ENCODE results near the gene RNF8. TPM values are rescaled to one million over a fixed set of nuclear protein-coding genes. Genes with fewer than 3 reads are reported as not detected.
A peak's percentile ranks its signal among the peaks of the same experiment; 100 is the strongest.

The RNF8 gene
- total and polyA plus RNA-seq, 9 donors, result 13.5 to 23.1 (median 16.2) TPM

DNA sequence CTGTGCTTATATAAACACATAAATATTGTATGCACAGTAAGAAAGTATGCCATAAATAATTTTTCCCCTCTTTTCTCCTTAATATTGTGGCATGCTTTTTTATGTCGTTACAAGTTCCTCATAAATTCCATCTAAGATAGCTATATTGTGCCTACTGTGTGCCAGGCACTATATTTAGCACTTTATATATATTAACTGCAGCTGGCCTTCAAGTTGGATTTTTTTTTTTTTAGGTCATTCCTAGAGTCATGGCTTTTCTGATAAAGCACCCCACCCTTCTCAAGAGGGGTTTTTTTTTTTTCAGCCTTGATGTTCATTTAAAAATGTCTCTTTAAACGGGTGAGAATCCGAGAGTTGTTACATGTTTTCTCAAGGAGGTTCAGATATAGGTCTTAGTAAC, 42.8 kb upstream of the RNF8 start:
- DNase-seq, result no peak
- peaks cover 26% of the 10 kb centered on the region for H3K36me3 ChIP-seq (ENCODE audit: control insufficient read depth, insufficient read depth, low read length)
- H3K4me3 ChIP-seq (ENCODE audit: low read length), result no peak overlapping the region

GRCh38 chr6:37311741-37312473, 41.9 kb upstream of the RNF8 start:
- Histone ChIP-seq H3K36me3 (ENCODE audit: control insufficient read depth, insufficient read depth, low read length) (peaks cover 33% of the 10 kb centered on the region), H3K4me1 (ENCODE audit: control insufficient read depth, insufficient read depth, low read length) (peaks cover 5% of the 10 kb centered on the region), H3K9me3 (replicated peaks; ENCODE audit: control insufficient read depth, low read depth, low read length) (no peaks in the 10 kb centered on the region), H3K27me3 (ENCODE audit: control insufficient read depth, insufficient read depth, low read length) (no peaks in the 10 kb centered on the region), H3K4me3 (ENCODE audit: low read length) (no peak overlapping the region), H3K27ac (ENCODE audit: low read length) (no peak overlapping the region)
- DNase-seq, result no peak
- WGBS (ENCODE audit: insufficient coverage), result no CpG with 5 or more reads among the region's 2 CpGs

More for the DNA sequence above, 42.8 kb upstream of the RNF8 start:
- no peak overlapping the region for H3K27ac ChIP-seq (ENCODE audit: low read length)
- H3K9me3 ChIP-seq (replicated peaks; ENCODE audit: control insufficient read depth, low read depth, low read length), result no peaks in the 10 kb centered on the region
- 100% methylated on average over 2 of the region's 3 CpGs for WGBS (ENCODE audit: insufficient coverage)
- H3K4me1 ChIP-seq (ENCODE audit: control insufficient read depth, insufficient read depth, low read length), result peaks cover 9% of the 10 kb centered on the region
- no peaks in the 10 kb centered on the region for H3K27me3 ChIP-seq (ENCODE audit: control insufficient read depth, insufficient read depth, low read length)

GRCh38 chr6:37313723-37314486, 39.9 kb upstream of the RNF8 start:
- Histone ChIP-seq H3K4me1 (ENCODE audit: control insufficient read depth, insufficient read depth, low read length) (no peaks in the 10 kb centered on the region), H3K27ac (ENCODE audit: low read length) (no peak overlapping the region), H3K9me3 (replicated peaks; ENCODE audit: control insufficient read depth, low read depth, low read length) (no peaks in the 10 kb centered on the region), H3K36me3 (ENCODE audit: control insufficient read depth, insufficient read depth, low read length) (peaks cover 51% of the 10 kb centered on the region), H3K27me3 (ENCODE audit: control insufficient read depth, insufficient read depth, low read length) (no peaks in the 10 kb centered on the region), H3K4me3 (ENCODE audit: low read length) (no peak overlapping the region)
- 92% methylated on average over 10 of the region's 13 CpGs for WGBS (ENCODE audit: insufficient coverage)
- DNase-seq, result no peak

- peak; percentile 49 for DNase-seq
- peaks cover 58% of the 10 kb centered on the region for H3K36me3 ChIP-seq (ENCODE audit: control insufficient read depth, insufficient read depth, low read length)
- 35% methylated on average over 5 of the region's 6 CpGs for WGBS (ENCODE audit: insufficient coverage)
- H3K9me3 ChIP-seq (replicated peaks; ENCODE audit: control insufficient read depth, low read depth, low read length), result no peaks in the 10 kb centered on the region
- H3K27ac ChIP-seq (ENCODE audit: low read length), result no peak overlapping the region
- no peaks in the 10 kb centered on the region for H3K27me3 ChIP-seq (ENCODE audit: control insufficient read depth, insufficient read depth, low read length)
- H3K4me1 ChIP-seq (ENCODE audit: control insufficient read depth, insufficient read depth, low read length), result no peaks in the 10 kb centered on the region
- no peak overlapping the region for H3K4me3 ChIP-seq (ENCODE audit: low read length)
Measured at GRCh38 chr6:37314487-37315156, 39.2 kb upstream of the RNF8 start.

DNA sequence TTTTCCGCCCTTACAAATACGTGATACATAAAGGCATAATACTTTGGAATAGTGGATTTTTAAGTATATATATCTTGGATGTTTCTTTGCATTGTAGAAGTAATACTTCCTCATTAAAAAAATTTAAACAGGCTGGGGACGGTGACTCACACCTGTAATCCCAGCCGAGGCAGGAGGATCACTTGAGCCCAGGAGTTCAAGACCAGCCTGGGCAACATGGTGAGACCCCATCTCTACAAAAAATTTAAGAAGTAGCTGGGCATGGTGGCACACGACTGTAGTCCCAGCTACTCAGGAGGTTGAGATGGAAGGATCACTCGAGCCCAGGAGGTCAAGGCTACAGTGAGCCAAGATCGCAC, 38.6 kb upstream of the RNF8 start:
- no CpG with 5 or more reads among the region's 7 CpGs for WGBS (ENCODE audit: insufficient coverage)
- no peaks in the 10 kb centered on the region for H3K9me3 ChIP-seq (replicated peaks; ENCODE audit: control insufficient read depth, low read depth, low read length)
- DNase-seq, result no peak
- no peak overlapping the region for H3K4me3 ChIP-seq (ENCODE audit: low read length)
- no peaks in the 10 kb centered on the region for H3K4me1 ChIP-seq (ENCODE audit: control insufficient read depth, insufficient read depth, low read length)
- H3K27ac ChIP-seq (ENCODE audit: low read length), result no peak overlapping the region
- no peaks in the 10 kb centered on the region for H3K27me3 ChIP-seq (ENCODE audit: control insufficient read depth, insufficient read depth, low read length)
- peaks cover 63% of the 10 kb centered on the region for H3K36me3 ChIP-seq (ENCODE audit: control insufficient read depth, insufficient read depth, low read length)

DNA sequence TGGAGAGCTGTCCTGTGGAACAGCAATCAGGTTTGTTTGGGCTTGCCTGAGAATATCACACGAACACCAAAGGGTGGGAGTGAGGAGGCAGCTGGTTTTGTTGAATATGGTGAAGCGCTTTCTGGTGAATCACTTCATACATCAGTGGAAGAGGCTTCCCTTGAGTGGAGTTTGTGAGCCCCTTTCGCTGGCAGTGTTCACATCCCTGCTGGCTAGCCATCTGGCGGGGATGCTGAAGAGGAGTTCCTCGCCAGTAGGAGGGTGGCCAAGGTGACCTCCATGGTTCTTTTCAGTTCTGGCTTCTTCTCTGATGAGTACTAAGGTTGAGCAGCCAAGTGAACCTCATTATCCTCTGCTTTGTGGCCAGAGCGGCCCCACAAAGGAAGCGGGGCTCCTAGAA, 37.7 kb upstream of the RNF8 start:
- Histone ChIP-seq H3K4me1 (ENCODE audit: control insufficient read depth, insufficient read depth, low read length) (no peaks in the 10 kb centered on the region), H3K4me3 (ENCODE audit: low read length) (no peak overlapping the region), H3K27me3 (ENCODE audit: control insufficient read depth, insufficient read depth, low read length) (no peaks in the 10 kb centered on the region), H3K36me3 (ENCODE audit: control insufficient read depth, insufficient read depth, low read length) (peaks cover 67% of the 10 kb centered on the region), H3K27ac (ENCODE audit: low read length) (no peak overlapping the region), H3K9me3 (replicated peaks; ENCODE audit: control insufficient read depth, low read depth, low read length) (no peaks in the 10 kb centered on the region)
- peak; percentile 45 for DNase-seq
- WGBS (ENCODE audit: insufficient coverage), result 70% methylated on average over 6 of the region's 7 CpGs

GRCh38 chr6:37317312-37318038, 36.3 kb upstream of the RNF8 start:
- no peaks in the 10 kb centered on the region for H3K4me1 ChIP-seq (ENCODE audit: control insufficient read depth, insufficient read depth, low read length)
- H3K27me3 ChIP-seq (ENCODE audit: control insufficient read depth, insufficient read depth, low read length), result no peaks in the 10 kb centered on the region
- peaks cover 77% of the 10 kb centered on the region for H3K36me3 ChIP-seq (ENCODE audit: control insufficient read depth, insufficient read depth, low read length)
- 85% methylated on average over 4 of the region's 5 CpGs for WGBS (ENCODE audit: insufficient coverage)
- H3K27ac ChIP-seq (ENCODE audit: low read length), result no peak overlapping the region
- no peak overlapping the region for H3K4me3 ChIP-seq (ENCODE audit: low read length)
- no peak for DNase-seq
- H3K9me3 ChIP-seq (replicated peaks; ENCODE audit: control insufficient read depth, low read depth, low read length), result no peaks in the 10 kb centered on the region

GRCh38 chr6:37319156-37319555, 34.6 kb upstream of the RNF8 start:
- no peak for DNase-seq
- H3K9me3 ChIP-seq (replicated peaks; ENCODE audit: control insufficient read depth, low read depth, low read length), result no peaks in the 10 kb centered on the region

DNA sequence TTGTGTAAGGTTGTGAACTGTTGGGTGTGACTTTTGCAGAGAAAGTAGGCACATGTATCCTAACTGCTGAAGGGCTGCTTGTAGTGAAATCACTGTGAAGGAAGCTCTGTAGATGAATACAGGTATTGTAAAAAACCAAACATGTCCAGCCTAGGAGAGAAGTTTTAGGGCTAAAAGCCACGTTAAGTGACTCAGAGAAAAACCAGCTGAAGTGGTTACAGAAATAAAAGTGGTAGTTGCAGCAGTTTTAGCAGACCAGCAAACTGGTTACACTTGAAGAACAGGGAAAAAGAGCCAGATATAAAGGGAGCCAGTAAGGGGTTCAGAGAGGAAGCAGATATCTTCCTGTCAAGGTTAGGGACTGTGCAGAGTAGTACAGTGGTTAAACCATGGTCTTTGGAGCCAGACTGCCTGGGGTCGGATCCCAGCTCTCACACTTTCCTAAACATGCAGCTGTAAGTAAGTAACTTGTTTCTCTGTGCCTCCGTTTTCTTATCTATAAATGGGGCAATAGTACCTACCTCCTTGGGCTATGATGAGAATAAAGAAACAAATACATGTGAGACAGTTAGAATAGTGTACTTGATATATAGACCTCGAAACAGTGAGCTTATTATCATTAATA, 33.8 kb upstream of the RNF8 start:
- no peak overlapping the region for H3K4me3 ChIP-seq (ENCODE audit: low read length)
- WGBS (ENCODE audit: insufficient coverage), result 100% methylated on average over 1 of the region's 4 CpGs
- no peak overlapping the region for H3K27ac ChIP-seq (ENCODE audit: low read length)
- H3K9me3 ChIP-seq (replicated peaks; ENCODE audit: control insufficient read depth, low read depth, low read length), result no peaks in the 10 kb centered on the region
- H3K27me3 ChIP-seq (ENCODE audit: control insufficient read depth, insufficient read depth, low read length), result no peaks in the 10 kb centered on the region
- DNase-seq, result no peak
- peaks cover 66% of the 10 kb centered on the region for H3K36me3 ChIP-seq (ENCODE audit: control insufficient read depth, insufficient read depth, low read length)
- peaks cover 4% of the 10 kb centered on the region for H3K4me1 ChIP-seq (ENCODE audit: control insufficient read depth, insufficient read depth, low read length)

More at GRCh38 chr6:37319156-37319555, 34.6 kb upstream of the RNF8 start:
- Histone ChIP-seq H3K4me1 (ENCODE audit: control insufficient read depth, insufficient read depth, low read length) (peaks cover 4% of the 10 kb centered on the region), H3K27me3 (ENCODE audit: control insufficient read depth, insufficient read depth, low read length) (no peaks in the 10 kb centered on the region), H3K36me3 (ENCODE audit: control insufficient read depth, insufficient read depth, low read length) (peaks cover 68% of the 10 kb centered on the region), H3K27ac (ENCODE audit: low read length) (no peak overlapping the region), H3K4me3 (ENCODE audit: low read length) (no peak overlapping the region)
- 71% methylated on average over 2 of the region's 3 CpGs for WGBS (ENCODE audit: insufficient coverage)
